Mesenchymal stem cell (in vitro differentiated cells and primary cell): Measurements from ENCODE around the gene STK24.

Experiments
- DNase-seq: peaks from one replicate; pipeline ENCODE4 v3.0.0-alpha.2; 2013
- H2AFZ ChIP-seq: one replicate; pipeline ENCODE4 v1.6.1; 2013; ENCODE audit warnings: low read depth, mild to moderate bottlenecking, control low read depth, inconsistent platforms, low read length, moderate library complexity
- H2AK5ac ChIP-seq: 2 replicates; pipeline ENCODE4 v1.6.1; 2013; ENCODE audit warnings: low read length, moderate library complexity, mild to moderate bottlenecking, inconsistent platforms; ENCODE audit not compliant: severe bottlenecking
- H2BK120ac ChIP-seq: one replicate; pipeline ENCODE4 v1.6.1; 2013; ENCODE audit warnings: low read depth, mild to moderate bottlenecking, inconsistent platforms, low read length, moderate library complexity
- H2BK12ac ChIP-seq, 2 experiments: one replicate each; pipeline ENCODE4 v1.6.1; 2013; ENCODE audit warnings: inconsistent platforms in 2 of 2, low read length in 2 of 2, mild to moderate bottlenecking in 2 of 2, moderate library complexity in 2 of 2, control low read depth in 1 of 2
- H2BK15ac ChIP-seq: one replicate; pipeline ENCODE4 v1.6.1; 2013; ENCODE audit warnings: mild to moderate bottlenecking, low read depth, inconsistent platforms; ENCODE audit not compliant: poor library complexity, severe bottlenecking
- H2BK5ac ChIP-seq: 2 replicates; pipeline ENCODE4 v1.6.1; 2013; ENCODE audit warnings: low read depth, mild to moderate bottlenecking, low read length, control low read depth, inconsistent platforms; ENCODE audit not compliant: poor library complexity, severe bottlenecking
- H3K14ac ChIP-seq, 2 experiments: one replicate each; pipeline ENCODE4 v1.6.1; 2013; ENCODE audit warnings: inconsistent platforms in 2 of 2, low read length in 2 of 2, control low read depth in 1 of 2, mild to moderate bottlenecking in 1 of 2, moderate library complexity in 1 of 2
- H3K18ac ChIP-seq, 2 experiments: one replicate each; pipeline ENCODE4 v1.6.1; 2013; ENCODE audit warnings: inconsistent platforms in 2 of 2, low read length in 2 of 2, control low read depth in 1 of 2, low read depth in 1 of 2, mild to moderate bottlenecking in 1 of 2
- H3K23ac ChIP-seq, 2 experiments: one replicate each; pipeline ENCODE4 v1.6.1; 2013; ENCODE audit warnings: inconsistent platforms in 2 of 2, low read length in 2 of 2, mild to moderate bottlenecking in 2 of 2, moderate library complexity in 2 of 2, control low read depth in 1 of 2
- H3K27ac ChIP-seq: 2 replicates; pipeline ENCODE4 v1.5.1; 2013; ENCODE audit warnings: mild to moderate bottlenecking, moderate library complexity, low read length, control low read depth, inconsistent platforms; ENCODE audit not compliant: poor library complexity, severe bottlenecking
- H3K27me3 ChIP-seq, 2 experiments: 2 replicates each; pipeline versions ENCODE4 v1.6.1 to v1.7.0; 2013; ENCODE audit warnings: low read length in 2 of 2, mild to moderate bottlenecking in 2 of 2, moderate library complexity in 2 of 2, control low read depth in 1 of 2, inconsistent platforms in 1 of 2; ENCODE audit not compliant: control insufficient read depth in 1 of 2, insufficient read depth in 1 of 2
- H3K36me3 ChIP-seq, 2 experiments: 2 replicates each; pipeline versions ENCODE4 v1.6.1 to v1.7.0; 2013; ENCODE audit warnings: low read length in 2 of 2, control low read depth in 1 of 2, inconsistent platforms in 1 of 2, low read depth in 1 of 2, mild to moderate bottlenecking in 1 of 2; ENCODE audit not compliant: insufficient read depth in 2 of 2, control insufficient read depth in 1 of 2
- H3K4ac ChIP-seq, 2 experiments: one replicate each; pipeline ENCODE4 v1.6.1; 2013; ENCODE audit warnings: inconsistent platforms in 2 of 2, low read length in 2 of 2, mild to moderate bottlenecking in 2 of 2, moderate library complexity in 2 of 2, control low read depth in 1 of 2, low read depth in 1 of 2
- H3K4me1 ChIP-seq: 2 replicates; pipeline ENCODE4 v1.6.1; 2013; ENCODE audit warnings: low read depth, low read length, control low read depth; ENCODE audit not compliant: control insufficient read depth, insufficient read depth
- H3K4me2 ChIP-seq: 2 replicates; pipeline ENCODE4 v1.6.1; 2013; ENCODE audit warnings: low read length, mild to moderate bottlenecking, inconsistent platforms; ENCODE audit not compliant: poor library complexity, severe bottlenecking
- H3K4me3 ChIP-seq, 2 experiments: 2 replicates each; pipeline versions ENCODE4 v1.5.1 to v1.7.0; 2013; ENCODE audit warnings: low read length in 2 of 2, mild to moderate bottlenecking in 2 of 2, control low read depth in 1 of 2, low read depth in 1 of 2; ENCODE audit not compliant: insufficient read depth in 1 of 2
- H3K79me1 ChIP-seq: replicated peaks from 2 replicates; pipeline ENCODE4 v1.6.1; 2013; ENCODE audit warnings: mild to moderate bottlenecking, control low read depth, low read length, inconsistent platforms; ENCODE audit not compliant: poor library complexity, severe bottlenecking
- H3K9ac ChIP-seq: 2 replicates; pipeline ENCODE4 v1.7.0; 2013; ENCODE audit warnings: mild to moderate bottlenecking, low read length, moderate library complexity
- H3K9me3 ChIP-seq: 2 replicates; pipeline ENCODE4 v1.7.0; 2013; ENCODE audit warnings: mild to moderate bottlenecking, low read length; ENCODE audit not compliant: control insufficient read depth
- H4K8ac ChIP-seq: one replicate; pipeline ENCODE4 v1.6.1; 2013; ENCODE audit warnings: inconsistent platforms, mild to moderate bottlenecking, low read length, moderate library complexity
- H4K91ac ChIP-seq: one replicate; pipeline ENCODE4 v1.6.1; 2013; ENCODE audit warnings: mild to moderate bottlenecking, low read length, inconsistent platforms
- WGBS: methylation state at CpG from one replicate; pipeline ENCODE4 v1.1.7; 2013; ENCODE audit warnings: mixed read lengths; 5-methylcytosine and 5-hydroxymethylcytosine counted together

The STK24 gene

GRCh38 chr13:98513837-98514236 is 63.1 kb downstream of the STK24 start:
- H2BK5ac ChIP-seq, result no peak overlapping the region
- WGBS, result 100% methylated on average over 2 of the region's 2 CpGs
- H3K4me3 ChIP-seq, result no peak overlapping the region
- H3K9ac ChIP-seq, result no peak overlapping the region
- no peak overlapping the region for H2AK5ac ChIP-seq
- no peaks in the 10 kb centered on the region for H3K27me3 ChIP-seq
- peaks cover 7% of the 10 kb centered on the region for H3K4me1 ChIP-seq
- no peak overlapping the region for H3K4ac ChIP-seq
- H3K14ac ChIP-seq, result no peak overlapping the region
- H3K9me3 ChIP-seq, result no peaks in the 10 kb centered on the region
- H3K79me1 ChIP-seq, result peaks cover 31% of the 10 kb centered on the region
- peaks cover 9 to 12% of the 10 kb centered on the region in 2 experiments for H3K36me3 ChIP-seq
- no peak overlapping the region for H4K91ac ChIP-seq
- H3K23ac ChIP-seq, result no peak overlapping the region
- no peak overlapping the region for H2AFZ ChIP-seq
- no peak overlapping the region for H3K4me2 ChIP-seq
- no peak overlapping the region for H2BK15ac ChIP-seq
- DNase-seq, result no peak
- no peak overlapping the region for H4K8ac ChIP-seq
- no peak overlapping the region for H3K27ac ChIP-seq
- H3K18ac ChIP-seq, result no peak overlapping the region
- no peak overlapping the region for H2BK120ac ChIP-seq
- no peak overlapping the region for H2BK12ac ChIP-seq

GRCh38 chr13:98512774-98513665 is 63.9 kb downstream of the STK24 start:
- no peak overlapping the region for H3K23ac ChIP-seq
- peaks cover 9 to 11% of the 10 kb centered on the region in 2 experiments for H3K36me3 ChIP-seq
- 98% methylated on average over 18 of the region's 18 CpGs for WGBS

GRCh38 chr13:98511435-98511834 is 65.5 kb downstream of the STK24 start:
- no peak overlapping the region for H3K4me2 ChIP-seq
- WGBS, result 96% methylated on average over 6 of the region's 7 CpGs
- peaks cover 29% of the 10 kb centered on the region for H3K79me1 ChIP-seq
- no peak overlapping the region for H3K4me3 ChIP-seq
- no peak overlapping the region for H2BK120ac ChIP-seq
- no peaks in the 10 kb centered on the region for H3K27me3 ChIP-seq
- H4K91ac ChIP-seq, result no peak overlapping the region
- no peak overlapping the region for H2AFZ ChIP-seq
- no peak overlapping the region for H4K8ac ChIP-seq
- peaks cover 4 to 7% of the 10 kb centered on the region in 2 experiments for H3K36me3 ChIP-seq
- peaks cover 17% of the 10 kb centered on the region for H3K4me1 ChIP-seq
- no peak overlapping the region for H3K14ac ChIP-seq
- H3K9ac ChIP-seq, result no peak overlapping the region
- no peak overlapping the region for H2AK5ac ChIP-seq
- H3K23ac ChIP-seq, result no peak overlapping the region
- H2BK5ac ChIP-seq, result no peak overlapping the region
- peak overlapping the region in 1 of 2 experiments; percentile 44 for H3K18ac ChIP-seq
- H2BK15ac ChIP-seq, result no peak overlapping the region
- H3K9me3 ChIP-seq, result no peaks in the 10 kb centered on the region
- H3K27ac ChIP-seq, result no peak overlapping the region
- DNase-seq, result no peak
- no peak overlapping the region for H3K4ac ChIP-seq
- no peak overlapping the region for H2BK12ac ChIP-seq

More at GRCh38 chr13:98512774-98513665, 63.9 kb downstream of the STK24 start:
- Histone ChIP-seq H3K4me2 (no peak overlapping the region), H2BK120ac (no peak overlapping the region), H2BK5ac (no peak overlapping the region), H3K4me1 (peaks cover 7% of the 10 kb centered on the region), H4K8ac (no peak overlapping the region), H3K4me3 (no peak overlapping the region), H2BK12ac (no peak overlapping the region), H3K9ac (no peak overlapping the region), H2AK5ac (no peak overlapping the region), H3K27me3 (no peaks in the 10 kb centered on the region), H2BK15ac (no peak overlapping the region), H3K27ac (no peak overlapping the region), H3K18ac (no peak overlapping the region), H3K79me1 (peaks cover 31% of the 10 kb centered on the region), H2AFZ (no peak overlapping the region), H4K91ac (peak overlapping the region; percentile 56), H3K4ac (no peak overlapping the region), H3K9me3 (no peaks in the 10 kb centered on the region), H3K14ac (peak overlapping the region in 1 of 2 experiments; percentile 55)
- DNase-seq, result no peak

- WGBS, result 93% methylated on average over 7 of the region's 7 CpGs
These were observed 66.8 kb downstream of the STK24 start for GRCh38 chr13:98510156-98510509.

More at GRCh38 chr13:98510156-98510509, 66.8 kb downstream of the STK24 start:
- Histone ChIP-seq H3K4me2 (no peak overlapping the region), H3K27ac (no peak overlapping the region), H3K14ac (no peak overlapping the region), H3K27me3 (no peaks in the 10 kb centered on the region), H3K18ac (peak overlapping the region; percentile 29 to 67), H3K4me1 (peaks cover 21% of the 10 kb centered on the region), H2BK15ac (peak overlapping the region; percentile 30), H3K79me1 (peaks cover 22% of the 10 kb centered on the region), H3K4ac (no peak overlapping the region), H3K36me3 (peaks cover 0 to 7% of the 10 kb centered on the region in 2 experiments), H3K4me3 (no peak overlapping the region), H2BK12ac (no peak overlapping the region), H2AFZ (no peak overlapping the region), H2BK5ac (no peak overlapping the region), H2BK120ac (no peak overlapping the region), H4K91ac (peak overlapping the region; percentile 45), H3K9me3 (no peaks in the 10 kb centered on the region), H4K8ac (peak overlapping the region; percentile 73), H3K9ac (peak overlapping the region; percentile 84), H2AK5ac (peak overlapping the region; percentile 31), H3K23ac (no peak overlapping the region)
- no peak for DNase-seq
